ENCODE measurements around the gene CCDC141.

The CCDC141 gene

GRCh38 chr2:178910005-178910404 lies 139.9 kb downstream of the CCDC141 start:
- DNase-seq (ENCODE audit: low spot score): no peak

DNA sequence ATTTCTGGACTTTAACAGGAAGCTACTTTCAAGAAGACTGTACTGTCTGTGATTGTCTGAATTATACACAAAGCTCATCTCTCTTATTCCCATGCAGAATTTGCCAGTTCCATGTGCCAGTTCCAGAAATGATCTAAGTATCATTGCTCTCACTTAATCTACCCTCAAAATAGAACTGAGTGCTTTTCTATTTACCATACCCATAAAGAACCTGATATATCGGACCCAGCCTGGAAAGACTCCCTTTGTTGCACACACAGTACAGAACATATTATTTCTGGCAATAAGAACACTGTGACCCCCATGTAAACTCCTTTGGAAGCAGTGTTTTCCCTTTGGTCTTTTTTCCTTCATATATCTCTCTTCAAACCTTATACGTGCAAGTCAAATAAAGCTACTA lies 140.4 kb downstream of the CCDC141 start:
- no peak for DNase-seq (ENCODE audit: low spot score)

GRCh38 chr2:178908810-178909209 lies 141.1 kb downstream of the CCDC141 start:
- no peak for DNase-seq (ENCODE audit: low spot score)

DNA sequence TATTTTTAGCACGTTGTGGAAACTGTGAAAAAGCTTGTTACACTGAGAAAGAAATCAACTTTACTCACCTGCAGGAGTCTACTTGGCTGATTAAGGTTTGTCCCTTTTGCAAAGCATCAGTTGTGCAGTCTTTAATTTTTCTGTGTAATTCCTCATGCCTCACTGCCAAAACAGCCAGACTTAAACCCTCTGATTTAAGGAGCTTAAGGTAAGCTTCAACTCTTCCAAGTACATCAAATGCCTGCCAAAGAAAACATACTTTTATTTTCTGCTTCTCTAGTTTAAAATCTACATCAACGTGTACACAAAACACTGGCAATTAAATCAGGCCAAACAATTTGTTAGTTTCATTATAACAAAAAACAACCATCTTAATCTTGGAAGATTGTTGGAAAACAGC lies 144.7 kb downstream of the CCDC141 start:
- no peak for DNase-seq (ENCODE audit: low spot score)

DNA sequence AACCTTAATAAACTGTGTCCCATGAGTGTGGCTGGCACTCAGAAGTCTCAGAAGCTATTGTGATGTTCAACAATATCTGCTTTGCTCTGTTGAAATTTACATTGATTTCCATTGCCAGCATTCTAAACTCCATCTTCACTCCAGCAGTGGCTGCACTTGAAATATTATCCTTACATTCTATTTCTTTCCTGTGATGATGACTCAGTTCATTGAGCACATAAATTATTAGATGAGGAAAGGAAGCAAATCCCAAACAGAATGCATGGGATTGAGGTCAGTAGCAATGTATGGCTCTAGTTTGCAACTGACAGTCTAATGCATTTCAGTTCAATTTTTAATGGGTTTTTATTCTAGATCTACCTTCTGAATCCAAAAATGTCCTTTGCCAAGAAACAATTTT lies 150.3 kb downstream of the CCDC141 start:
- no peak for DNase-seq (ENCODE audit: low spot score)

DNA sequence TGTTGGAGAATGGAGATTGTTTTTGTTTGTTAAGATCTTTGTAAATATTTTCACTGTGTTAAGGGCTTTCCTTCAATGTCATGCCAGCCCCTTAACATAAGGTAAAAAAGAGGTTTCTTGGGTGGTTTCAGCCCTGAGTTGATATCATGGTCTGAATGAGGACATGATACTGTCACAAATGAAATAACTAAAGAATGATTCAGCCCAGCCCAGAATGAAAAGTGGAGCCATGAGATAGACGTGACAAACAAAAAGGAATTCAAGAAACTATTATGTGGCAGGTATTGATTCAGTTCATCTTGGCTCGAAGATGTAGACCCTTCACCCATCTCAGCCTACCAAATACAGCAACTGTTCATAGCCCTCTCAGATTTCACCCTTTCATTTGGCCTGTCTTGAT lies 154.1 kb downstream of the CCDC141 start:
- no peak for DNase-seq (ENCODE audit: low spot score)

DNA sequence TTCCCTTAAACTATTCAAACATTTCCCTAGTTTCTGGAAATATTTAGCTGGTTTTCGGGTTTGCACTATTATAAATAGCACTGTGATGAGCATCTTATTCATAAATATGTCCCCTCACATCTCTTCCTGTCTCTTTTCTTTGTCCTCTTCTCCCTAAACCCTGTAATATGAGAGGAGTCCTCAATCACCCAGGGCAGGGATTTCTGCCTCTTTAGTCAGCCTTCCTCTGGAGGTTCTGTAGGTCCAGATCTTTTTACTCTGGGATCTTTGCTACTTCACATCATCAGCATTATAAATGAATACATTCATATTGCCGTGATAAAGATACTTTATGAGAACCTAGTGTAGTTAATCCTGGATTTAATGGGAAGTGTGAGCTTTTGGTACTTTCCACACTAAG lies 154.8 kb downstream of the CCDC141 start:
- no peak for DNase-seq (ENCODE audit: low spot score)

- no peak for DNase-seq (ENCODE audit: low spot score)
These were observed 156.9 kb downstream of the CCDC141 start for GRCh38 chr2:178892751-178893625.

- no peak for DNase-seq (ENCODE audit: low spot score)
These were observed 157.9 kb downstream of the CCDC141 start for GRCh38 chr2:178891959-178892485.

DNA sequence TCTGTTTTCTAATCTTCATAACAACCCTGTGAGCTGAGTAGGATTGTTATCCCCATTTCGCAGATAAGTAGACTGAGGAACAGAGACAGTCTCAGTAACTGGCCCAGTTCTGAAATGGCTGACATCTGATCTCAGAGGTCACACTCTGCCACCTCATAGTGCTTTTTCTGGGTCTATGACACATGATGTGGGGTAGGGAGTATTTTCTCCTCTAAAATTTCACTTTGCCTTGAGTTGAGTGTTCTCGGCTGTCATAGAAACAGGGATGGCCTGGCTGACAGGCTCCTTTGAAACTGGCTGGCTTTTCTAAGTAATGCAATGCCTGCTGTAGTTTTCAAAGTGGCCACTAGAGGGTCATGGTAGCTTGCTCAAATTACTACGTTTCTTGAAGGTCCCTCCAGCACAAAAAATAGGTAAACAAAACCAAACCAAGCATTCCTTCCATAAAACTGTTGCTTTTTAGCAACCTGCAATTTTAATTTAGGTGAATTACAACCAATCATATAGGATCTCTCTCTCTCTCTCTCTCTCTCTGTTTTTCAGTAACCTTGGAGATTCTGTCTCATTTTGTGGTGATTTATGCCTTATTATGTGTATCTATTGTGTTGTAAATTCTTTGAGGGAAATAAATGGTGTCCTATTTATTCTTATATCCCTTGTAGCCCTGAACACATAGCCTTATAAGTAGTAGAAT lies 158.5 kb downstream of the CCDC141 start:
- peak; percentile 19 for DNase-seq (ENCODE audit: low spot score)

DNA sequence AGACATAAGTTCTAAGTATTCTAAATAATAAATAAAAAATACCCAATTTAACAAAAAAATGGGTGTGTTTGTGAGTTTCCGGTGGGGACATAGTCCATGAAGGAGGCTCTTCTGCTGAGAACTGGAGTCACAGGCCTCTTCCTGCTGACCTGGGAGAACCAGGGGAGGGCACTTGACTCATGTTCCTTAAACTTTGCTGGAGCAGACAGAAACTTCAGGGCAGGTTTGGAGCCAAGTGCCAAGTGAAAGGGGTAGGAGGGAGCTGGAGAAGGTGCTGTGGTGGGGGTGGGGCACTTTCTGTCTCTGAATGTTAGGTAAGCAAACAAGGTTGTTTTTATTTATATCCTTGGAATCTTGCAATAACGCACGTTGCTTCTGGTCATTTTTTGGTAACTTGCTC lies 163.9 kb downstream of the CCDC141 start:
- no peak for DNase-seq (ENCODE audit: low spot score)

GRCh38 chr2:178884440-178884839 lies 165.5 kb downstream of the CCDC141 start:
- DNase-seq (ENCODE audit: low spot score): no peak

DNA sequence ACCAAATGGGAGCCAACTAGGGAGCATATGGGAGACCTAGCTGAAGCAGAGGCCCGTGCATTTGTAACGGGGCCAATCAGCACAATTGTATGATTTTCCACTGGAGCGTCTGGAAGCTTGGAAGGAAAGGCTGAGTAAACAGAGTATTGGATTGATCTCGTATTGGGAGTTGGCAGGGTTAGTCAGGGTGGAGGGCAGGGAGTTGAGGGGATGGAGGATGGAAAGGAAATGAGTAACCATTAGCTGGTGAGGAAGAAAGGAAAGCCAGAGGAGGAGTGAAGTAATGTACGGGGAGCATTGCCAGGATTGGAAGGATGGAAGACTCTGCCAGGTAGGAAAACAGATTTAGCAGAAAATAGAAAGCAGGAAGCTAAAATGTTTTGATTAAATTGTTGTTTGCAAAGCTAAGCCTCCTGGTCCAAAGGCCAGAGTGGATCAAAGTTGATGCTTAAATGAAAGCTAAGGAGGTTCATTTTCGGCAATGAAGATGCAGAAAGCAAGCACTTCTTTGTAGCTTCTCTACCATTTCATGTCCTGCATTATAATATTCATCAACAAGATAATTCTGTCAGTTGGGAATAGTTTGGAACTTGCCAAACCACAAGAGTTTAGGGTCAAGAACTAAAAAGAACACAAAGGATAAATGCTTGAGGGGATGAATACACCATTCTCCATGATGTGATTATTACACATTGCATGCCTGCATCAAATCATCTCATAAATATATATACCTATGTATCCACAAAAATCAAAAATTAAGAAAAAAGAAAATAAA lies 167.1 kb downstream of the CCDC141 start:
- DNase-seq (ENCODE audit: low spot score): no peak

DNA sequence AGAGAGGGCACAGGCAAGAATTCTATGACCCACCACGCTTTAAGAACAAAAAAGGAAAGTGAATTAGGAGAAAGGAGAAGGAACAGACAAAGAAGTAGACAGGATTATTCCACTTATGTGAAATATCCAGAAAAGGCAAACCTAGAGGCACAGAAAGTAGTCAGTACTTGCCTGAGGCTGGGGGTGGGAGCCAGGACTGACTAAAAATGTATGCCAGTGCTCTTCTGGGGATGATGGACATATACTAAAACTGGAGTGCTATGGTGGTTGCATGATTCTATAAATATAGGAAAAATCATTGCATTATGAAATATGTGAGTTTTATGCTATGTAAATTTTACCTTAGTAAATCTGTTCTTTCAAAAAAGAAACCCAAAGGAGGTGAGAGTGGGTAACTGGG lies 168.9 kb downstream of the CCDC141 start:
- DNase-seq (ENCODE audit: low spot score): no peak

DNA sequence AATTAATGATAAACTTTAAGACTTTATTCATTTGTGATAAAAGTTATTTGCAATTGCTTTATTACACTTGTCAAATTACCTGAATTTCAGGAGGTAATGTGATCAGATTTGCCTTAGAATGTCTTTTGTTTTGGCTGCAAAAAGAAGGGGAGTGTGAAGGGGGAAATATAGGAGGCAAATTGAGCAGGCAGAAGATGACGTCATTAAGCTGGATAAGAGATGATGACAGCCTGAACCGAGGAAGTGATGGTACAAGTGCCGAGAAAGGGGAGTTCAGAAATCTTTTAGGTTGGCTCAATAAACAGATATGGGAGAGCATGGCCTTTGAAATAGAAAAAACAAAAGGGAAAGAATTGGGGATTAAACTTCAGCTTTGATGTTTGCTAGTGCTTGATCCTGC lies 169.7 kb downstream of the CCDC141 start:
- DNase-seq (ENCODE audit: low spot score): no peak

- no peak for DNase-seq (ENCODE audit: low spot score)
These were observed 172.1 kb downstream of the CCDC141 start for GRCh38 chr2:178877874-178878273.

DNA sequence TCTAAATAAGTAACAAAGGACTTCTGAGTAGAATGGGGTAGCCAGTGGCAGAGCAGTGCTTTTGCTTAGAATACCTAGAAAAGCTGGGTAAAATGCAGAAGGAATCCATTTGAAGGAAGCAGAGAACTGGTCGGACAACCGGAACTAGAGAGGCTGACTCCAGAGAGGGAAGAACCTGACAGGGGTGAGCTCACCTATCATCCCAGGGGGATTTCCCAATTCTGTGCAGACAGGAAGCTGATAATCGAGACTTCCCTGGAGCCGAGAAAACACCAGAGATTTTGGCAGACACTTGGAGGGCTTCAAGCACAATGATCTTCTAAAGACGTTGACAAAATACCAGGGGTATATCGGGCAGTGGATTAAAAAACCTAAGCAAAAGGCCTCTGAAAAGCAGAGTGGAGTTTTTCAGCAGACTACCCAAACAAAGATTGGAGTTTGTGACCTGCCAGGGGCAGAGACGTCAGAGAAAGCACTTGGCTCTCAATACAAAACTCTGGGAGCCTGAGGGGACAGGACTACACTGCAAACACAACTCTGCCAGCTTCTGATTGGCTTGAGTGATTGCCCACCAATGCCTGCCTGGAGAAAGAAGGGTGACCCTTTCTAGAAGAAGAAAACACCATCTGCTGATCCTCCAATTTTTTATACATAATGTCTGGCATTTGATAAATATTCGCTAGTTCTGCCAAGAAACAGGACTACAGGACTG lies 175.3 kb downstream of the CCDC141 start:
- DNase-seq (ENCODE audit: low spot score): no peak

DNA sequence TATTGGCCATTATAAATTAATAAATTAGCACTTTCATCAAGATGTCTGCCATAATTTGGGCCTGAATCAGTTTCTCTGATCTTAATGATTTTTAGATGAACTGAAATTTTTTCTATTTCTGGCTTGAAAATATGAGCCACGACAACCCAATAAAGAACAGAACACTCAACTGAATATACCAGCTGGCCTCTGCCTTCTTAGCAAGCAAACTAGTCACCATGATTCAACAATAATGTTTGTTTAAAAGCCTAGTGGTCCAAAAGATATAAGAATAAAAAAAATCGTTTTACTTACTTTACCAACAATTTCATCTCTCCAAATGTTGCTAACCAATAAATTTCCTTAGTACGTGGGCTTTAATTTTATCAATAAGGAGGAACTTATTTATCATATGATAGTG lies 176.0 kb downstream of the CCDC141 start:
- DNase-seq (ENCODE audit: low spot score): no peak

DNA sequence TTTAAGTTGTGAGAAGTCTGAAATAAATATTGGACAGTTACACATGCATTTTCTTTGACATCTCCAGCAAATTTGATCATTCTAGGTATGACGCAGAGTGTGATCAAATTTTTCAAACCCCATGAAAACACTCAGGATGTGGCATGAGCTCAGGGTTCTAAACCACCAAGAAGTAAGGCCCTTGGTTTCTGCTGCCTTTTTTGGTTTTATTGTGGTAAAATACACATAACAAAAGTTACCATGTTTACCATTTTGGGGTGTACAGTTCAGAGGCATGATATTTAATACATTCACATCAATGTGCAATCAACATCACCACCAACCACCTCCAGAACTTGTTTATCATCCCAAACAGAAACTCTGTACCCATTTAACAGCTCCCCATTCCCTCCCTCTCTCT lies 178.4 kb downstream of the CCDC141 start:
- no peak for DNase-seq (ENCODE audit: low spot score)

DNA sequence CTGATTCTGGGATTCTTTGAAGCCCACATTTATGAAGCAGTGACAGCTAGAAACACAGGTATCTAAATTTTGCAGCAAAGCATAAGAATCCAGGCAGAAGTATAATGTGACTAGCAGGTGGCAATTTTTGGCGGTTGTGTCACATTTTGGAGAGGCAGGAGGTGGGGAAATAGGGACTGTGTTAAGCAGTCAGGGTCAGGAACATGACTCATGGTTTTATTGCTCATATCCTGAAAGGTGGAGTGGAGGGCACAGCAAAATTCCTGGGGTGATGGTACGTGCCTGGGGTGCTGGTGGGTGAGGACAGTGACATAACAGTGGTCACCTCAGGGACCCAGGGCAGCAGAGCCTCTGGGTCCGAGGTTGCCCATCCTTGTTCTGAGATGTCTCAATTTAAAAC lies 179.2 kb downstream of the CCDC141 start:
- DNase-seq (ENCODE audit: low spot score): no peak

DNA sequence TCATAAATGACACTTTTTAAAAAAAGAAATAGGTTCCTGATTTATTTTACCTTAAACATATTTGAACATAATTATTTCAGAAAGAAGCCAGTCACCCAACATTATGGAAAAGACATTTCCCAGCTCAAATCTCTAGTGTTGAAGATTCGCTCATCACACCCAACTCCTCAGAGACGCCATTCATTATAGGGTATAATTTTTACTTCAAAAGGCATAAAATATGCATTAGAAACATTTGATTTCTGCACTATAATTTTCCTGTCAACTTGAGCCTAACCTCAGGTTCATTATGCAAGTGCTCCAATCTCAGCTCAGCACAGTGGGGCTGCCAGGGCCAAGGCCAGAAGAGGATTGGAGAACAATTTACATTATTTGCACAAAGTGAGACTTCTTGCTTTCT lies 183.9 kb downstream of the CCDC141 start:
- DNase-seq (ENCODE audit: low spot score): no peak
